ENCODE results near the gene MID2.
"Not testable (repeated sequence)": the region's sequence is repeated elsewhere in the genome, so short reads cannot be mapped to it uniquely, and the experiment has no call there.

DNA sequence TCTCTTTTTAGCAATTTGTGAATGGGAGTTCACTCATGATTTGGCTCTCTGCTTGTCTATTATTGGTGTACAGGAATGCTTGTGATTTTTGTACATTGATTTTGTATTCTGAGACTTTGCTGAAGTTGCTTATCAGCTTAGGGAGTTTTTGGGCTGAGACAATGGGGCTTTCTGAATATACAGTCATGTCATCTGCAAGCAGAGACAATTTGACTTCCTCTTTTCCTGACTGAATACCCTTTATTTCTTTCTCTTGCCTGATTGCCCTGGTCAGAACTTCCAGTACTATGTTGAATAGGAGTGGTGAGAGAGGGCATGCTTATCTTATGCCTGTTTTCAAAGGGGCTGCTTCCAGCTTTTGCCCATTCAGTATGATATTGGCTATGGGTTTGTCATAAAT lies 129.7 kb downstream of the MID2 start:
- TF ChIP-seq, protein P1, sequence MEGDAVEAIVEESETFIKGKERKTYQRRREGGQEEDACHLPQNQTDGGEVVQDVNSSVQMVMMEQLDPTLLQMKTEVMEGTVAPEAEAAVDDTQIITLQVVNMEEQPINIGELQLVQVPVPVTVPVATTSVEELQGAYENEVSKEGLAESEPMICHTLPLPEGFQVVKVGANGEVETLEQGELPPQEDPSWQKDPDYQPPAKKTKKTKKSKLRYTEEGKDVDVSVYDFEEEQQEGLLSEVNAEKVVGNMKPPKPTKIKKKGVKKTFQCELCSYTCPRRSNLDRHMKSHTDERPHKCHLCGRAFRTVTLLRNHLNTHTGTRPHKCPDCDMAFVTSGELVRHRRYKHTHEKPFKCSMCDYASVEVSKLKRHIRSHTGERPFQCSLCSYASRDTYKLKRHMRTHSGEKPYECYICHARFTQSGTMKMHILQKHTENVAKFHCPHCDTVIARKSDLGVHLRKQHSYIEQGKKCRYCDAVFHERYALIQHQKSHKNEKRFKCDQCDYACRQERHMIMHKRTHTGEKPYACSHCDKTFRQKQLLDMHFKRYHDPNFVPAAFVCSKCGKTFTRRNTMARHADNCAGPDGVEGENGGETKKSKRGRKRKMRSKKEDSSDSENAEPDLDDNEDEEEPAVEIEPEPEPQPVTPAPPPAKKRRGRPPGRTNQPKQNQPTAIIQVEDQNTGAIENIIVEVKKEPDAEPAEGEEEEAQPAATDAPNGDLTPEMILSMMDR (conservative IDR thresholded peaks at IDR 0.05; ENCODE audit: low read depth in 2 of 2): not testable (repeated sequence)
- TF ChIP-seq, protein P2, sequence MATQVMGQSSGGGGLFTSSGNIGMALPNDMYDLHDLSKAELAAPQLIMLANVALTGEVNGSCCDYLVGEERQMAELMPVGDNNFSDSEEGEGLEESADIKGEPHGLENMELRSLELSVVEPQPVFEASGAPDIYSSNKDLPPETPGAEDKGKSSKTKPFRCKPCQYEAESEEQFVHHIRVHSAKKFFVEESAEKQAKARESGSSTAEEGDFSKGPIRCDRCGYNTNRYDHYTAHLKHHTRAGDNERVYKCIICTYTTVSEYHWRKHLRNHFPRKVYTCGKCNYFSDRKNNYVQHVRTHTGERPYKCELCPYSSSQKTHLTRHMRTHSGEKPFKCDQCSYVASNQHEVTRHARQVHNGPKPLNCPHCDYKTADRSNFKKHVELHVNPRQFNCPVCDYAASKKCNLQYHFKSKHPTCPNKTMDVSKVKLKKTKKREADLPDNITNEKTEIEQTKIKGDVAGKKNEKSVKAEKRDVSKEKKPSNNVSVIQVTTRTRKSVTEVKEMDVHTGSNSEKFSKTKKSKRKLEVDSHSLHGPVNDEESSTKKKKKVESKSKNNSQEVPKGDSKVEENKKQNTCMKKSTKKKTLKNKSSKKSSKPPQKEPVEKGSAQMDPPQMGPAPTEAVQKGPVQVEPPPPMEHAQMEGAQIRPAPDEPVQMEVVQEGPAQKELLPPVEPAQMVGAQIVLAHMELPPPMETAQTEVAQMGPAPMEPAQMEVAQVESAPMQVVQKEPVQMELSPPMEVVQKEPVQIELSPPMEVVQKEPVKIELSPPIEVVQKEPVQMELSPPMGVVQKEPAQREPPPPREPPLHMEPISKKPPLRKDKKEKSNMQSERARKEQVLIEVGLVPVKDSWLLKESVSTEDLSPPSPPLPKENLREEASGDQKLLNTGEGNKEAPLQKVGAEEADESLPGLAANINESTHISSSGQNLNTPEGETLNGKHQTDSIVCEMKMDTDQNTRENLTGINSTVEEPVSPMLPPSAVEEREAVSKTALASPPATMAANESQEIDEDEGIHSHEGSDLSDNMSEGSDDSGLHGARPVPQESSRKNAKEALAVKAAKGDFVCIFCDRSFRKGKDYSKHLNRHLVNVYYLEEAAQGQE (IDR thresholded peaks at IDR 0.05; ENCODE audit: unreplicated experiment): not testable (repeated sequence)
